BE2C (cell line): ENCODE measurements around the gene TALDO1.

Experiments used
- DNase-seq: peaks from one replicate; pipeline ENCODE4 v3.0.0-alpha.2; 2020
- H3K27me3 ChIP-seq: fragments of 250-450 bp; sonication (Bioruptor Pico); 2 replicates; pipeline ENCODE4 v1.5.1; 2020; ENCODE audit warnings: mild to moderate bottlenecking
- H3K36me3 ChIP-seq: fragments of 250-450 bp; sonication (Bioruptor Pico); 2 replicates; pipeline ENCODE4 v1.5.1; 2020; ENCODE audit warnings: mild to moderate bottlenecking
- H3K4me1 ChIP-seq: fragments of 250-450 bp; sonication (Bioruptor Pico); 2 replicates; pipeline ENCODE4 v1.5.1; 2020
- H3K4me3 ChIP-seq: 2 replicates; pipeline ENCODE4 v1.5.1; 2011; ENCODE audit warnings: low read depth, low read length
- H3K9me3 ChIP-seq: fragments of 250-450 bp; sonication (Bioruptor Pico); 2 replicates; pipeline ENCODE4 v1.5.1; 2020
- CTCF ChIP-seq: IDR thresholded peaks from 2 replicates; pipeline ENCODE4 v1.5.1; 2012; ENCODE audit warnings: mild to moderate bottlenecking, low read depth, low read length

Gene TALDO1

DNA sequence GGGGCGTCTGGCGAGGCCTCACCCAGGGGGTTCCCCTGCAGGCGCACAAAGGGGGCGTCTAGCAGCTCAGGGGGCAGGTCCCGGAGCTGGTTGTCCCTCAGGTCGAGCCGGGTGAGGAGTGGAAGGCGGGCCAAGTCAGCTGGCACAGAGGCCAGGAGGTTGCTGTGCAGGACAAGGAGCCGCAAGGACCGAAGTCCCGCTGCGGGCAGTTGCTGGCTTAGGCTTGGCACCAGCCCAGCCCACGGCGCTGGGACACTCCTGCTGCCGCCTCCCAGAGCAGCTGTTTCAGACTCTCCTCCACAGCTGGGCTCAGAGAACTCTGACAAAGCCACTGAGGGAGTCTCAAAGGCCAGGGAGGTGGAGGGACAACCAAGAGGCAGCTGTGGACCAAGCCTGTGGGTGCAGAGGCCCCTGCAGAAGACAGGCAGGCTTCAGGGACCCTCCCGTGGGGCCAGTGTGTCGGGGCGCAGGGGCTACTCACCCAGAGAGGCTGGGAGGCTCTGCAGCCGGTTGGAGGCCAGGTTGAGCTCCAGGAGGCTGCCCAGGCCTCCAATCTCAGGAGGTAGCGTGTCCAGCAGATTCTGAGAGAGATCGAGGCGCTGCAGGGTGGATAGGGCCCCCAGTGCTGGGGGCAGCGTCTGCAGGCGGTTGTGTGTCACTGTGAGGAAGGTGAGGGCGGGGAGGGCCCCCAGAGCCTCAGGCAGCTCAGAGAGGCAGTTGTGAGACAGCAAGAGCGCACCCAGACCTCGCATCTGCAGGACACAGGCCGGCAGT, 55.6 kb downstream of the TALDO1 start:
- DNase-seq = no peak
- H3K36me3 ChIP-seq = no peaks in the 10 kb centered on the region

GRCh38 chr11:803467-803742, 56.1 kb downstream of the TALDO1 start:
- no peaks in the 10 kb centered on the region for H3K27me3 ChIP-seq
- no peak for TF ChIP-seq CTCF
- no peaks in the 10 kb centered on the region for H3K36me3 ChIP-seq
- no peaks in the 10 kb centered on the region for H3K9me3 ChIP-seq
- DNase-seq = no peak
- H3K4me1 ChIP-seq = peaks cover 4% of the 10 kb centered on the region; the same call in 1 of the 2 replicates
- no peak overlapping the region for H3K4me3 ChIP-seq

More for the DNA sequence above, 55.6 kb downstream of the TALDO1 start:
- no peak for TF ChIP-seq CTCF
- H3K9me3 ChIP-seq = no peaks in the 10 kb centered on the region
- H3K4me3 ChIP-seq = no peak overlapping the region
- H3K27me3 ChIP-seq = no peaks in the 10 kb centered on the region
- H3K4me1 ChIP-seq = peaks cover 4% of the 10 kb centered on the region; the same call in 1 of the 2 replicates

DNA sequence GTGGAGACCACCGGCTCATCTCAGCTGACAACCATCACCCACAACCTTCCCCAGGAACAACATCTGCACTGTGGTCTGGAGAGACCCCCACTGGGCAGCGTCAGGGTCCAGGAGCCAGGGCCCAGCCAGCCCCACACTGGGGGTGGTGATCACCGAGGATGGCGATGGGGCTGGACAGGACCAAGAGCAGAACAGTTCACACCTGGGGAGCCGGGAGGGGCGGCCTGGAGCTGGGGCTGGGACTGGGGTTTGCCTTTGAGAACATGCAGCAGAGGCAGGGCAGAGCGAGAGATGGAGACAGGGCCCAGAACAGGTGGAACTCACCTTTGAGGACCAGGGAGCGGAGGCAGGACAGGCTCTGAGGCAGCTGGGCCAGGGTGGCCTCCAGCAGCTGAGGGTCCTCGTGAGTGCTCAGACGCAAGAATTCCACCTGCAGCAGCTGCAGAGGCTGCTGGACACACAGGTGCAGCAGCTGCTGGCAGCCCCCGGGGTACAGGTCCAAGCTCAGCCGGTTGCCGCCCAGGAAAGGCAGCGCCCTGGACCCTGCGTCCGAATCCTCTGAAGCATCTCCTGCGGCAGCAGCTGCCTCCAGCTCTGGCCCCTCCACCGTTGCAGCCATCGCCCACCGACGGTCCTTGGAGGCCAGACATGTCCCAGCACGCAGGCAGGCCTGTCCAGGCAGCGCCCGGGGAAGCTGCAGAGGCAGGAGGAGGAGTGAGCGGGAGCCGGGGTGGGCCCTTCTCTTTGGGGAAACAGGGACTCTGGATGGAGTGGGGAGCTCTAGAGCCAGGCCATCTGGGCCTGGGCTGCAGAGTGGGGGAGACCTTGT, 56.7 kb downstream of the TALDO1 start:
- Histone ChIP-seq H3K36me3 (no peaks in the 10 kb centered on the region), H3K9me3 (no peaks in the 10 kb centered on the region), H3K4me1 (peaks cover 4% of the 10 kb centered on the region; the same call in 1 of the 2 replicates), H3K4me3 (peak overlapping the region; percentile 41; the same call in 1 of the 2 replicates), H3K27me3 (no peaks in the 10 kb centered on the region)
- no peak for TF ChIP-seq CTCF
- no peak for DNase-seq

DNA sequence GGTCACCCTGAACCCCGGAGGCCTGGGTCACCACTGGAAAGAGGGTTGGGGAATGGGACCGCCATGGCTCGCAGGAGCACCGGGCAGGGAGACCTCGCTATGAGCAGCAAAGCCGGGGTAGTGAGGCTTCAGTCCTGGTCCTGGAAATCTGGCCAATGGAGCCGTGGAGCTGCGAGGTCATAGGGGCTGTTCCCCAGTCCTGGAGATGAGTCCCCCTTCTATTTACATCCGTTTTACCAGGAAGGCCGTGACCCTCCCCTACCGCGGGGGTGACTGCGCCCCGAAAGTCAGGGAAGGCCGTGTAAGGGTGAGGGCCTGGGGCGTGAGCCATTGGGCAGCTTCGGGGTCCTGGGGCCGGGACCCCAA, 57.3 kb downstream of the TALDO1 start:
- no peak for TF ChIP-seq CTCF
- Histone ChIP-seq H3K9me3 (no peaks in the 10 kb centered on the region), H3K4me3 (peak overlapping the region; percentile 41), H3K36me3 (no peaks in the 10 kb centered on the region), H3K4me1 (peaks cover 4% of the 10 kb centered on the region; the same call in 1 of the 2 replicates), H3K27me3 (no peaks in the 10 kb centered on the region)
- no peak for DNase-seq

GRCh38 chr11:808427-809286, 61.4 kb downstream of the TALDO1 start:
- H3K9me3 ChIP-seq = no peaks in the 10 kb centered on the region
- peak overlapping the region; percentile 81 for H3K4me3 ChIP-seq
- no peak for DNase-seq
- peaks cover 28% of the 10 kb centered on the region for H3K36me3 ChIP-seq
- TF ChIP-seq CTCF = no peak
- peaks cover 6% of the 10 kb centered on the region for H3K4me1 ChIP-seq
- H3K27me3 ChIP-seq = no peaks in the 10 kb centered on the region
